Measurements from ENCODE around the gene CLIC4. TPM values are rescaled to one million over a fixed set of nuclear protein-coding genes. Genes with fewer than 3 reads are reported as not detected.
"Not testable (repeated sequence)": the region's sequence is repeated elsewhere in the genome, so short reads cannot be mapped to it uniquely, and the experiment has no call there.

The CLIC4 gene
- total RNA-seq, 4 donors from 2014 or later = 17.3 to 63.5 (median 32.6) TPM

DNA sequence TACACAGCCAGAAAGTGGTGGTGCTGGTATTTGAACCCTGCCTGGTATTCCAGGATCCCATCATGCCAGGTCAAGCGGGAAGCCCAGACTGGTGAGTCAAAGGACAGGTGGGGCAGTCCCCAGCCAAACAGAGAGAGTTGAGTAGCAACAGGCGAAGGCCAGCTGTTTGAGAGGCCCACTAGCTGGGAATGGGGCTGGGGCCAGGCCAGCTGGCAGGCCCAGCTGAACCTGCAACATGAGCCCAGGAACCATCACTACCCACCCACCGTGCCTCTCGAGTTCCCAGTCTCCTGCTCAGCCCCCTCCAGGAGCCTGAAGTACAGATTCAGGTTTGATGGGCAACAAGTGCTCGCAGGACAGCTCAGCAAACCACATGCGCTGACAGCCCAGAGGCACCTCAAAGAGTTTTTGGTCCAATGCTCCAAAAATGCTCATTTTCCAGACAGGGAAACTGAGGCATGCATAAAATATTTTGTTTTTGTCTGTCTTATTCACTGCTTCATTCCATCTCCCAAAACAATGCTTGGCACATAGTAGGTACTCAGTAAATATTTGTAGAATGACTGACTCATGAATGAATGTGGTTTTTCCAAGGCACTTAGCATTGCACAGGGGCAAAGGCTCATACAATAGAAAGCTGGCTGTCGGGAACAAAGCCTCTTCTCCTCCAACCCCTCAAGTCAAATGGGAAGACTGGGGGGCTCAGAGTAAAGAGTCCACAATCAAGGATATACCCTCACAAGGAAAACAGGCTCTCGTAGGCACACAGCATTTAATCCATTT lies 42.5 kb upstream of the CLIC4 start:
- no peaks in the 10 kb centered on the region for H3K27me3 ChIP-seq
- H3K36me3 ChIP-seq = no peaks in the 10 kb centered on the region
- H3K9me3 ChIP-seq = no peaks in the 10 kb centered on the region
- DNase-seq = no peak
- no peak overlapping the region for H3K4me3 ChIP-seq
- H3K4me1 ChIP-seq = peaks cover 0 to 7% (median 0%) of the 10 kb centered on the region in 4 donors
- no peak overlapping the region for H3K27ac ChIP-seq
- TF ChIP-seq, protein P1, sequence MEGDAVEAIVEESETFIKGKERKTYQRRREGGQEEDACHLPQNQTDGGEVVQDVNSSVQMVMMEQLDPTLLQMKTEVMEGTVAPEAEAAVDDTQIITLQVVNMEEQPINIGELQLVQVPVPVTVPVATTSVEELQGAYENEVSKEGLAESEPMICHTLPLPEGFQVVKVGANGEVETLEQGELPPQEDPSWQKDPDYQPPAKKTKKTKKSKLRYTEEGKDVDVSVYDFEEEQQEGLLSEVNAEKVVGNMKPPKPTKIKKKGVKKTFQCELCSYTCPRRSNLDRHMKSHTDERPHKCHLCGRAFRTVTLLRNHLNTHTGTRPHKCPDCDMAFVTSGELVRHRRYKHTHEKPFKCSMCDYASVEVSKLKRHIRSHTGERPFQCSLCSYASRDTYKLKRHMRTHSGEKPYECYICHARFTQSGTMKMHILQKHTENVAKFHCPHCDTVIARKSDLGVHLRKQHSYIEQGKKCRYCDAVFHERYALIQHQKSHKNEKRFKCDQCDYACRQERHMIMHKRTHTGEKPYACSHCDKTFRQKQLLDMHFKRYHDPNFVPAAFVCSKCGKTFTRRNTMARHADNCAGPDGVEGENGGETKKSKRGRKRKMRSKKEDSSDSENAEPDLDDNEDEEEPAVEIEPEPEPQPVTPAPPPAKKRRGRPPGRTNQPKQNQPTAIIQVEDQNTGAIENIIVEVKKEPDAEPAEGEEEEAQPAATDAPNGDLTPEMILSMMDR (IDR thresholded peaks at IDR 0.05) = no peak
- TF ChIP-seq POLR2A (IDR thresholded peaks at IDR 0.05) = no peak

- Histone ChIP-seq H3K4me3 (peak overlapping the region in 1 of 4 donors; percentile 29), H3K4me1 (peaks cover 0 to 7% (median 0%) of the 10 kb centered on the region in 4 donors), H3K27me3 (no peaks in the 10 kb centered on the region), H3K27ac (peak overlapping the region in 2 of 4 donors; percentile 21 to 24), H3K9me3 (no peaks in the 10 kb centered on the region), H3K36me3 (no peaks in the 10 kb centered on the region)
- DNase-seq = no peak
- TF ChIP-seq POLR2A (IDR thresholded peaks at IDR 0.05) = no peak
- TF ChIP-seq, protein P1 (IDR thresholded peaks at IDR 0.05) = no peak
Observed at GRCh38 chr1:24704411-24705259, 40.6 kb upstream of the CLIC4 start.

- TF ChIP-seq, protein P1 (IDR thresholded peaks at IDR 0.05) = no peak
- TF ChIP-seq POLR2A (IDR thresholded peaks at IDR 0.05) = no peak
- Histone ChIP-seq H3K36me3 (no peaks in the 10 kb centered on the region), H3K27me3 (no peaks in the 10 kb centered on the region), H3K4me1 (peaks cover 0 to 7% (median 0%) of the 10 kb centered on the region in 4 donors), H3K4me3 (peak overlapping the region in 2 of 4 donors; percentile 29 to 42), H3K9me3 (no peaks in the 10 kb centered on the region), H3K27ac (peak overlapping the region in 3 of 4 donors; percentile 10 to 25 (median 24))
- peak; percentile 24 to 77 (median 72) for DNase-seq
Observed at GRCh38 chr1:24705260-24706073, 39.8 kb upstream of the CLIC4 start.

DNA sequence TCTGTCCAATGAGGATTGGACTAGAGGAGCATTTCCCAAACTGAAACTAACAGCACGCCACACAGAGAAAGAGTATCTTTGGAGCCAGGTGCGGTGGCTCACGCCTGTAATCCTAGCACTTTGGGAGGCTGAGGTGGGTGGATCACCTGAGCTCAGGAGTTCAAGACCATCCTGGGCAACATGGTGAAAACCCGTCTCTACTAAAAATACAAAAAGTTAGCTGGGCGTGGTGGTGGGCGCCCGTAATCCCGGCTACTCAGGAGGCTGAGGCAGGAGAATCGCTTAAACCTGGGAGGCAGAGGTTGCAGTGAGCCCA lies 39.2 kb upstream of the CLIC4 start:
- peak overlapping the region in 2 of 4 donors; percentile 29 to 42 for H3K4me3 ChIP-seq
- H3K27ac ChIP-seq = peak overlapping the region in 2 of 4 donors; percentile 24 to 25
- not testable (repeated sequence) for H3K9me3 ChIP-seq, H3K27me3 ChIP-seq, H3K4me1 ChIP-seq, H3K36me3 ChIP-seq, DNase-seq

DNA sequence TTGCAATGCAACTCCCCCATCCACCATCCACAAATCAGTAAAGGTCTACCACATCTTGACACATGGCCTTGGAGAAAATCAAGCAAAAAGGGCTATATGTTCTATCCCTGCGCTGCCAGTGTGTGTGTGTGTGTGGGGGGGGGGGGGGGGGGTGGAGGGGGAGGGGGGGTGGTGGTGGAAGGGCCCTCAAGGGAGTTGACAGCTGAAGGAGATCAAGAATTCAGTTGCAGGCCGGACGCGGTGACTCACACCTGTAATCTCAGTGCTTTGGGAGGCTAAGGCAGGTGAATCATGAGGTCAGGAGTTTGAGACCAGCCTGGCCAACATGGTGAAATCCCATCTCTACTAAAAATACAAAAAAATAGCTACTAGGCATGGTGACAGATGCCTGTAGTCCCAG lies 37.6 kb upstream of the CLIC4 start:
- H3K36me3 ChIP-seq = no peaks in the 10 kb centered on the region
- TF ChIP-seq, protein P1 (IDR thresholded peaks at IDR 0.05) = no peak
- no peak overlapping the region for H3K4me3 ChIP-seq
- H3K27me3 ChIP-seq = no peaks in the 10 kb centered on the region
- H3K27ac ChIP-seq = no peak overlapping the region
- H3K9me3 ChIP-seq = no peaks in the 10 kb centered on the region
- no peak for DNase-seq
- peaks cover 0 to 7% (median 0%) of the 10 kb centered on the region in 4 donors for H3K4me1 ChIP-seq

Measured in Peyer's patch (tissue), 4 donors.